HEK293 (cell line): ENCODE data around the gene PPEF1.

Experiments
- CTCF ChIA-PET: fragments of 350-600 bp; formaldehyde crosslinking; extraction: SDS; loops from one replicate; lab custom pipeline; 2021; ENCODE audit warnings: antibody characterized with exemption; lab: Yijun Ruan, JAX
- POLR2A ChIA-PET: fragments of 300-600 bp; formaldehyde crosslinking; extraction: SDS; loops from one replicate; lab custom pipeline; 2020; ENCODE audit warnings: antibody characterized with exemption, inconsistent platforms; lab: Yijun Ruan, JAX
- H3K27ac ChIP-seq: fragments of 200-500 bp; sonication (Bioruptor generic); 2 replicates; pipeline ENCODE4 v1.5.1; 2014; ENCODE audit warnings: low read depth, low read length, control low read depth, inconsistent platforms; ENCODE audit errors: extremely low read depth
- H3K36me3 ChIP-seq, 2 experiments: fragments of 200-500 bp in 1 of 2; sonication (Bioruptor generic) in 1 of 2; 1 replicate in 1 of 2; 2 replicates in 1 of 2; pipeline ENCODE4 v1.5.1; 2014 to 2017; ENCODE audit warnings: inconsistent platforms in 2 of 2, low read length in 2 of 2; ENCODE audit not compliant: control insufficient read depth in 2 of 2, insufficient read depth in 1 of 2
- H3K4me1 ChIP-seq: fragments of 200-500 bp; sonication (Bioruptor generic); 2 replicates; pipeline ENCODE4 v1.5.1; 2014; ENCODE audit warnings: mild to moderate bottlenecking, low read length, inconsistent platforms; ENCODE audit not compliant: control insufficient read depth, insufficient read depth
- H3K4me3 ChIP-seq: 2 replicates; pipeline ENCODE4 v1.5.1; 2011; ENCODE audit warnings: low read depth, mild to moderate bottlenecking, control low read depth, low read length, moderate library complexity
- H3K9me3 ChIP-seq: fragments of 200-500 bp; sonication (Bioruptor generic); 2 replicates; pipeline ENCODE4 v1.5.1; 2014; ENCODE audit warnings: low read depth, low read length, inconsistent platforms; ENCODE audit not compliant: control insufficient read depth, insufficient read depth
- EGR2 ChIP-seq: fragments of 450-650 bp; formaldehyde crosslinking; IDR thresholded peaks from 2 replicates; pipeline ENCODE4 v1.5.1; 2016; ENCODE audit warnings: low read depth, missing biosample characterization, missing genetic modification characterization
- ELK4 ChIP-seq: IDR thresholded peaks from 2 replicates; pipeline ENCODE4 v1.6.1; 2011; ENCODE audit warnings: mild to moderate bottlenecking, low read depth, low read length, borderline replicate concordance
- GFI1B ChIP-seq: fragments of 450-650 bp; formaldehyde crosslinking; IDR thresholded peaks from 2 replicates; pipeline ENCODE4 v1.5.1; 2016; ENCODE audit warnings: missing biosample characterization, missing genetic modification characterization
- GLI4 ChIP-seq: fragments of 450-650 bp; formaldehyde crosslinking; IDR thresholded peaks from 2 replicates; pipeline ENCODE4 v1.5.1; 2016; ENCODE audit warnings: missing biosample characterization, missing genetic modification characterization
- KLF10 ChIP-seq: fragments of 450-650 bp; IDR thresholded peaks from 2 replicates; pipeline ENCODE4 v1.5.1; 2018; ENCODE audit warnings: missing biosample characterization, mild to moderate bottlenecking, missing genetic modification characterization
- MYNN ChIP-seq: fragments of 450-650 bp; formaldehyde crosslinking; IDR thresholded peaks from 2 replicates; pipeline ENCODE4 v1.5.1; 2016; ENCODE audit warnings: missing biosample characterization, missing genetic modification characterization, borderline replicate concordance
- OSR2 ChIP-seq: fragments of 450-650 bp; formaldehyde crosslinking; IDR thresholded peaks from 2 replicates; pipeline ENCODE4 v1.5.1; 2016; ENCODE audit warnings: missing biosample characterization, missing genetic modification characterization
- REPIN1 ChIP-seq: fragments of 450-650 bp; formaldehyde crosslinking; IDR thresholded peaks from 2 replicates; pipeline ENCODE4 v1.5.1; 2017; ENCODE audit warnings: missing biosample characterization, missing genetic modification characterization, low read depth
- ZBTB26 ChIP-seq: fragments of 450-650 bp; formaldehyde crosslinking; optimal IDR thresholded peaks from 2 replicates; pipeline ENCODE3; 2016; ENCODE audit warnings: missing biosample characterization, mild to moderate bottlenecking, missing genetic modification characterization
- ZFP37 ChIP-seq: fragments of 450-650 bp; formaldehyde crosslinking; IDR thresholded peaks from 2 replicates; pipeline ENCODE4 v1.5.1; 2016; ENCODE audit warnings: missing biosample characterization, missing genetic modification characterization
- ZNF114 ChIP-seq: fragments of 450-650 bp; formaldehyde crosslinking; IDR thresholded peaks from 2 replicates; pipeline ENCODE4 v1.5.0; 2017; ENCODE audit warnings: missing biosample characterization, missing genetic modification characterization
- ZNF140 ChIP-seq: fragments of 450-650 bp; formaldehyde crosslinking; IDR thresholded peaks from 2 replicates; pipeline ENCODE4 v1.5.1; 2016; ENCODE audit warnings: missing biosample characterization, missing genetic modification characterization
- ZNF157 ChIP-seq: fragments of 450-650 bp; formaldehyde crosslinking; IDR thresholded peaks from 2 replicates; pipeline ENCODE4 v1.5.1; 2016; ENCODE audit warnings: missing biosample characterization, missing genetic modification characterization
- ZNF280C ChIP-seq: fragments of 450-650 bp; formaldehyde crosslinking; IDR thresholded peaks from 2 replicates; pipeline ENCODE4 v1.5.1; 2016; ENCODE audit warnings: missing biosample characterization, missing genetic modification characterization
- ZNF416 ChIP-seq: fragments of 450-650 bp; formaldehyde crosslinking; IDR thresholded peaks from 2 replicates; pipeline ENCODE4 v1.5.1; 2016; ENCODE audit warnings: missing biosample characterization, missing genetic modification characterization
- ZNF610 ChIP-seq: fragments of 450-650 bp; formaldehyde crosslinking; IDR thresholded peaks from 2 replicates; pipeline ENCODE4 v1.5.1; 2016; ENCODE audit warnings: missing biosample characterization, missing genetic modification characterization, borderline replicate concordance
- ZNF776 ChIP-seq: fragments of 450-650 bp; formaldehyde crosslinking; IDR thresholded peaks from 2 replicates; pipeline ENCODE4 v1.5.0; 2017; ENCODE audit warnings: missing biosample characterization, missing genetic modification characterization, borderline replicate concordance

The PPEF1 gene

GRCh38 chrX:18672008-18672407 is 35.4 kb upstream of the PPEF1 start, which contains the start of gene RS1:
Gene RS1 (minus strand): TSS chrX:18672108. CDS start chrX:18672068, 40 bp downstream.
- no peak within 1 kb of the TSS for H3K27ac ChIP-seq
- no peaks in the 10 kb centered on the region for H3K9me3 ChIP-seq
- ChIA-PET POLR2A (no interaction called here), CTCF (no interaction called here)
- no peaks in the 10 kb centered on the region for H3K4me1 ChIP-seq
- no peak for TF ChIP-seq ZBTB26 (tag by site-specific recombination)
- no peak for TF ChIP-seq KLF10 (tag by site-specific recombination)
- no peak for TF ChIP-seq ZNF416 (tag by site-specific recombination)
- TF ChIP-seq GLI4 (tag by site-specific recombination): no peak
- no peak for TF ChIP-seq ZNF776
- TF ChIP-seq REPIN1 (tag by site-specific recombination): no peak
- TF ChIP-seq ZNF114 (tag by site-specific recombination): no peak
- no peak for TF ChIP-seq ZNF280C
- TF ChIP-seq ELK4: no peak
- no peak within 1 kb of the TSS for H3K4me3 ChIP-seq
- H3K36me3 ChIP-seq: no peaks in the 10 kb centered on the region

GRCh38 chrX:18674417-18674787 is 33.0 kb upstream of the PPEF1 start:
- POLR2A ChIA-PET: no interaction called here
- no peaks in the 10 kb centered on the region for H3K36me3 ChIP-seq
- no peaks in the 10 kb centered on the region; the same call in 1 of the 2 replicates for H3K4me1 ChIP-seq
- peak overlapping the region; percentile 47; the same call in 1 of the 2 replicates for H3K27ac ChIP-seq
- no peaks in the 10 kb centered on the region for H3K9me3 ChIP-seq
- CTCF ChIA-PET: no interaction called here
- peak overlapping the region; percentile 35 for H3K4me3 ChIP-seq
- TF ChIP-seq EGR2 (tag by site-specific recombination) (no peak), MYNN (tag by site-specific recombination) (no peak), ZFP37 (tag by site-specific recombination) (no peak), ZNF610 (tag by site-specific recombination) (no peak), GFI1B (tag by site-specific recombination) (no peak), ZNF140 (tag by site-specific recombination) (no peak), OSR2 (no peak), ZNF157 (tag by site-specific recombination) (no peak)
